ENCODE results near the gene TMEM125.

The TMEM125 gene

DNA sequence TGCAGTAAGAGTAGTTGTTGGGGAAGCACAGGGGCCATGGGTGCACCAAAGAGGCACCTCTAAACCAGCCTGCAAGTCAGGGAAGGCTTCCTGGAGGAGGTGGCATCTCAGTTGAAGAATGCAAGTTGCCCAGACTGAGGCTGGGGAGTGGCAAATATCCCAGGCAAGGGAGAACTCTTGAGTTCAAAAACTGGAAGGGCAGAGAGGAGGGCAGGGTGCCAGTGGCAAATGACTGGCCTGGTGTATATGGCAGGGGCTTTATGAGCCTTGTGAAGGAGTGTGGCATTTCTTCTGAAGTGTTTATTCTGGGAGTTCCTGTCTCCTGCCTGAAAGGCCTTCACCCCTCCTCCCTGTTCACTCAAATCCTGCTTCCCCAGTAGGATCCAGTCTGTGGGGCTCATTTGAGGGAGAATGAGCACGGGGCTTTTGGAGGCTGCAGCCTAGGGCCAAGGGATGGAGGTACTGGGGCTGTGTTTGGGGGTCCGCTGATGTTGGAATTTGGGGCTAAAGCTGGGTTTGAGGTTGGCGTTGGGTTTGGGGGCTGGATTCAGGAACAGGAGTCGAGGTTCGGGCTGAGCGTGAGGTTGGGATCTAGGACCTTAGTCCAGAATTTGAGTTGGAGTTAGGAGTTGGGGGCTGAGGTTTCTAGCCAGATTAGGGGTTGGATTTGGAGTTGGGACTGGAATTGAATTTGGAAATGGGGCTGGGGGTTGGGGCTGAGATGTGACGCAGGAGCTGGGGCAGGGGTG lies at the start of gene TMEM125:
Gene TMEM125, plus strand, starts transcription at position 357 of the 749 bp plus-strand sequence. CDS start 2,740 bp downstream, outside the sequence.
- no peak for DNase-seq (ENCODE audit: low read depth in 2 of 2)

DNA sequence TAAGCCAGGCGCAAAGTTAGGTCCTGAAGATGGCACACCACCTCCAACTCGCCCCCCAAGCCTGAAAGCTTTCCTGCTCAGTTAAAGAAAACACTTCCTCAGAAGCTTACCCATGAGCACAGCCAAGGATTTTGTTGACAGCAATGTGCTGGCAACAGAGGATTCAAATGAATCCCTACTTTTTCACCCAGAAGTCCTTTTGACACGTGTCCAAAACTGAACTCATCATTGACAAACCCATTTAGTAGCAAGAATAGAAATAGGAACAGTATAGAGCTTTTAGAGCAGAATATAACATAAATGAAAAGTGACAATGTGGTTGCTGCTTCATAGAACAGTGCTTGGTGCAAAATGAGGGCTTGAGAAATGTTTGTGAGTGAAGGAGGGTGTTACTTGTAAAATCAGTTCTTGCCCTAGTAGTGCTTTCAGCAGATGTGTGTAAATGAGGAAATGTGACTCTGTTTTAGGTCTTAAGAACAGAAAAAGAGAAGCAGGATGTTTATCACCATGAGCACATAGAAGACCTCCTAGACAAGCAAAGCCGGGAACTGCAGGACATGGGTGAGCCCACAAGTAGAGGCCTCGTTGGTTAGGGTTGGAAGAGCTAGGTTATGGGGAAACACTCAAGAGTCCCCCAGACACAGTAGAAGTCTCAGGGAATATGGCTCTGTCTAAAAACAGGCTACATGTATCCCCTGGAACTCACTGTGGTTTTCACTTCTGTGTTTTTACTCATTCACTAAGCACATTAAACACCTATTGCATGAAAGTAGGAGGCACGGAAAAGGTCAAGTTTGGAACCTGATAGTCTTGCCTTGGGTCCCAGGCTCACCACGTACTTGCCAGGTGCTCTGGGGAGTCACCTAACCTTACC lies 48.6 kb upstream of the TMEM125 start:
- no peak for DNase-seq (ENCODE audit: low read depth in 2 of 2)

DNA sequence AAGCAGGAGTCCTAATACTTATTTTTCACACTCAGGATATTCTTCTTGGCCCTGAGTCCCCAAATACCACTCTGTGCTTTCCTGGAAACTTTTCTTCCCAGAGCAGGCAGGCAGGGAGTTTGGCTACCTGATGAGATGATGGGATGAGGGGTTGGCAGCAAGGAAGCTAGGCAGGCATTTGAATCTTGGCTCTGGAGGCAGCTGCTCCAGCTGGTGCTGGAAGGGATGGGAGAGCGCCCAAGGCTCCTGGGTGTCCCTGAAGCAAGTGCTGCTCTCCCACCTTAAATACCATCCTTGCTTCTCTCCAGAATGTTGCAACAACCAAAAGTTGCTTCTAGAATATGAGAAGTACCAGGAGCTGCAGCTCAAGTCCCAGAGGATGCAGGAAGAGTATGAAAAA lies 48.0 kb upstream of the TMEM125 start:
- DNase-seq (ENCODE audit: low read depth in 2 of 2) = no peak

DNA sequence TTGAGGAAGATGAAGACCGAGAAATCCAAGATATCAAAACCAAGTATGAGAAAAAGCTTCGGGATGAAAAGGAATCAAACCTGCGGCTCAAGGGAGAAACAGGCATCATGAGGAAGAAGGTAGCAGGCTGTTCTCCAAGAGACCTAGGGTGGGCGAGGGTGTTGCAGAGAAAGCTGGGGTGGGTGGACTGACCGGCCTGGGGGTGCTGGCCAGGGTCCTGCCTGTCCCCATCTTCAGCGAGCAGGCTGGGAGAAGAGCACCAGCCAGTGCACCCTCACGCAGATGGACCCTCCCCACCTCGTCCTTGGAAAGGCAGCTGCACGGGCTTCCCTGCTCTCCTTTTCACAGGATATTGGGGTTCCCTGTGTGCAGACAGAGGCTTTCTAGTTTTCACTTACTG lies 46.9 kb upstream of the TMEM125 start:
- DNase-seq (ENCODE audit: low read depth in 2 of 2) = no peak

DNA sequence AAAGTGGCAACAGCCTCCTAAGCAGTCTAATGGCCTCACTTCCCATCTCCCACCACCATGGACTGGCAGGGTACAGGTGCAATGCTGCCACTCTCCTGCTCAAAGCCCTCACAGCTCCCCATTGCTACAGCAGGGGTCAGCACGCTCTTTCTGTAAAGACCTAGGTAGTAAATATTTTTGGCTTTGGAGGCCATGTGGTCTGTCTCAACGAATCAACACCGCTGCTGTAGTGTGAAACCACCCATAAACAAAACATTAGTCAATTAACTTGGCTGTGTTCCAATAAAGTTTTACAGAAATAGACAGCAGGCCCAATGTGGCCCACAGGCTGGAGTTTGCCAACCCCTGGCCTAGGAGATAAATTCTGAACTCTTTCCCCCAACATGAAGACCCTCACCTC lies 44.6 kb upstream of the TMEM125 start:
- no peak for DNase-seq (ENCODE audit: low read depth in 2 of 2)

DNA sequence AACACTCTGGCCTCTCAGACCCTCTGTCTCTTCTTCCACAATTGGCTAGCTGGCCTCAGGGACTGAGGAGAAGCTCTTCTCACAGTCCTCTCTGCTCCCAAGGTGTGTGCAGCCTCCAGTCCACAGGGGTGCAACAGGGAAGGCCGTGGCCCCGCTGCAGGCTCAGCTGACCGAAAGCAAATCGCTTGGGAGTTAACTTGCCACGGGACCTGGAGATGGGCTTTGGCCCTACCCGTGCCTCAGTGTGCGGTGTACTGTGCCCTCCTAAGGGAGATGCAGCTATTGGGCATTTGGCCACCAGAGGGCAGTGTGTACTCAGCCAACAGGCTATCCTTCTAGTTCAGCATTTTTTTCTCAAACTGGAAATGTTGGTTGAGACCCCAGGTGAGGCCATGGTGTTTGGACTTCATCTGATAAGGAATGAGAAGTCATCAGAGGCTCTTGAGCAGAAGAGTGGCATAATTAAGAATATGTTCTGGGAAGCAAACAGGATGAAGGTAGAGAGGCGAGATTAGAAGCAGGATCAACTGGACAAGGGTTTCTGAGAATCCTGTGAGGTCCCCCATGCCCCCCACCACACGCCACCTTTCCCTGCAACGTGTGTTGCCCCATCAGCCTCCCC lies 42.5 kb upstream of the TMEM125 start:
- DNase-seq (ENCODE audit: low read depth in 2 of 2) = peak; percentile 71 to 86

DNA sequence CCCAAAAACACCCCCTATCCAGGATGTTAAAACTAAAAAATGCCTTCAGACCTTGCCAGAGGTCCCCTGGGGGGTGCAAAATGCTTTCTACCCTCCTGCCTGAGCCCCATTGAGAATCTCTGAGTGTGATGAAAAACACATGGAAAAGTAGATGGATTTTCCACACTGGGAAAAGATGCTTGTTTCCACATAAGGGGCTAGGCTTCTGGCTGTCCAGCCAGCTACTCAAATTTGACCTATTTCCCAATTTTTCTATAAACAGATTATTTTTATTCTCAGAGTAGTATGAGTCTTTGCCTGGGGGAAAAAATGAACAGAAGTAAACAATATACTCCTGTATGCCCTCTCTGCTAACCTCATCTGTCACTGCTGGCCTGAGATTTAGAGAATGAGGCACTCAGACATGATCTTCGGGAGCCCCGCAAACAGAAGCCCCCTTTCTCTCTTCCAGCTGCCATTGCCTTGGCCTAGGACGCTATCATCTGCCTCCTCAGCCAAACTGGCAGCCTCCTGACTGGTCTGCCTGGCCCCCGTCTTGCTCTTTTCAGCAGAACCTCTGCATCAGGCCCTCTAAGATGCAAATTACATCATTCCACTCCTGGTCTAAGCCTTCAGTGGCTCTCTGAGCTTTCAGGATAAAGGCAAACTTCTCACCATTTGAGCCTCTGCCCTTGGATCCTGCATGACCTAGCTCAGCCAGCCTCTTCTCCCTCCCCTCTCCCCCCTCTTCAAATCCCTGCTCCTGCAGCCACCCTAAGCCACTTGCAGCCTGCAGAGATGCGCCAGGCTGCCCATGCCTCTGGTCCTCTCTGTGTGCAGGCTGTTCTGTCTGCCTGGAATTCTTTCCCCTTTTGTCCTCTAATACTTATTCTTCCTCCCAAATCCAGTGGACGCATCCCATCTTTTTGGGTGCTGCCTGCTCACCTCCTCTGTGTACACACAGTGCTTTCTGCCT lies 39.7 kb upstream of the TMEM125 start:
- no peak for DNase-seq (ENCODE audit: low read depth in 2 of 2)

DNA sequence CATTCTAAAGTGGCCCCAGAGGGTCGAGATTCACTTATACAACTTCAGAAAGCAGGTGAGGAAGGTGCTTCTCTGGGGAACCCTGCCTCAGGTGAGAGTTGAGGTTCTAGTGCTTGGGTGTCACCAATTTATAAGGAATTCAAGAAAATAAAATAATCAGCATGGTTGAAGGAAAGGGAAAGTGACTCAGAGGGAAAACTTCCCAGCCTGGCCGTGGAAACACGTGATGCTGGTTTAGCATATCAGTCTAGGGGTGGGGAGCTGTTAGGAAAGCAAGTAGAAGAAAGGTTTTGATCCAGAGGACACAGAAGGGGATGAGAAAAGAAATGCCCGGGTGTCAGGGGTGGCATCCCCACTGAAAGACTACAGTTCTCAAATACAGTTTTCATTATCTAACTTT lies 37.7 kb upstream of the TMEM125 start:
- no peak for DNase-seq (ENCODE audit: low read depth in 2 of 2)

DNA sequence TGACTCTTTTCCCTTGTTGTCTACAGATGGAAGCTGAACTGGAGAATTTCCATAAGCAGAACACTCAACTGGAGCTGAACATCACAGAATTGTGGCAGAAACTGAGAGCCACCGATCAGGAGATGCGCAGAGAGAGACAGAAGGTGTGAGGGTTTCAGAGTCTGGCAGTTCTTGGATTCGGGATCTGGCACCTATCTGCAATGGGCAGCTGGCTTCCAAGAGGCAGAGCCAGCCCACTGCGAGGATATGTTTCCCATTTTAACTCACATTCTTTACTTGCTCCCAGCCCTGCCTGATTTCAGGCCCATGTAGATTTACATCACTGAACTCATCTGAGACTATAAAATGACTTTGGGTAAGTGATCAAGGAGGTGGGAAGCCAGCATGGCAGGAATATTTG lies 37.3 kb upstream of the TMEM125 start:
- DNase-seq (ENCODE audit: low read depth in 2 of 2) = no peak

DNA sequence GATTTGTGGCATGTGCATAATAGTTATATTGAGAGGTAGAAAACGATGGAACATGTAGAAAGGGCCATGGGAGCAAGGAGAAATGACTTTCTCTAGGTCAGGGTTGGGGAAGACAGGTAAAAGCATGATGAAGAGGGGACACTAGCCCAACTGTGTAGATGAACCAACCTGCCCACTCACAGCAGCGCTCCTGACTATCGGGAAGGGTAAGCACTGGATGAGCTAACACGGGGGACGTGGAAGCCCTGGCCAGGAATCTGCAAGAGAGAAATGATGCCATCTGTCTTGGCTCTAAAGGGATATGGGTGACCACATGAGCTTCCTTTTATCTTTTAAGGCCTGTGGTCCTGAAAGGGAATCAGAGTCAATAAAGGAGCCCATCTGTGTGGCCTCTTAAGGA lies 36.2 kb upstream of the TMEM125 start:
- DNase-seq (ENCODE audit: low read depth in 2 of 2) = no peak

DNA sequence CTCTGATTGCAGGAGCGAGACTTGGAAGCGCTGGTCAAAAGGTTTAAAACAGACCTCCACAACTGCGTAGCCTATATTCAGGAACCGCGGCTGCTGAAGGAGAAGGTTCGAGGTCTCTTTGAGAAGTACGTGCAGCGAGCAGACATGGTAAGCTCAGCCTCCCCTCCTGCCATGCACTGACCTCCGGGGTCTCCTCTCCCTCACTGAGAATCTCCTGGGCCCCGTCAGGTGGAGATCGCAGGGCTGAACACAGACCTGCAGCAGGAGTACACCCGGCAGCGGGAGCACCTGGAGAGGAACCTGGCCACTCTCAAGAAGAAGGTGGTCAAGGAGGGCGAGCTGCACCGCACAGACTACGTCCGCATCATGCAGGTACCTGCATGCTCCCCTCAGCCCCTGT lies 35.5 kb upstream of the TMEM125 start:
- no peak for DNase-seq (ENCODE audit: low read depth in 2 of 2)

DNA sequence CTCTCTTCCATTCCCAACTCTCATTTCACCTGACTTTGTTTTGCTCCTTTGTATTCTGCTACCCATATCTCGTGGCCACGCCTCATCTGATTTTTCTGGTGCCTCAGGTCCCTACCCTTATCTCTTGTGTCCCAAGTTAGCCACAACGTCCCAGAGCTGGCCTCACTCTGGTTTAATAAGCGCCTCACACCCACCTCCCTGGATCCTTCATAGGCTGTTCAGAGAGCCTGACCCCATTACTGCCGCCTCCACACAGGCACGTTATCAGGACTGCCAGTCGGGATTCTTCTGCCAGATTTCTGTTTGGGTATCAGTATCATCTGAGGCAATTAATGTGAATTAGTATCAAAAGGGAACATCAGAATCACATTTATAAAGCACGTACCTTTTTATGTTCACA lies 34.7 kb upstream of the TMEM125 start:
- DNase-seq (ENCODE audit: low read depth in 2 of 2) = no peak

DNA sequence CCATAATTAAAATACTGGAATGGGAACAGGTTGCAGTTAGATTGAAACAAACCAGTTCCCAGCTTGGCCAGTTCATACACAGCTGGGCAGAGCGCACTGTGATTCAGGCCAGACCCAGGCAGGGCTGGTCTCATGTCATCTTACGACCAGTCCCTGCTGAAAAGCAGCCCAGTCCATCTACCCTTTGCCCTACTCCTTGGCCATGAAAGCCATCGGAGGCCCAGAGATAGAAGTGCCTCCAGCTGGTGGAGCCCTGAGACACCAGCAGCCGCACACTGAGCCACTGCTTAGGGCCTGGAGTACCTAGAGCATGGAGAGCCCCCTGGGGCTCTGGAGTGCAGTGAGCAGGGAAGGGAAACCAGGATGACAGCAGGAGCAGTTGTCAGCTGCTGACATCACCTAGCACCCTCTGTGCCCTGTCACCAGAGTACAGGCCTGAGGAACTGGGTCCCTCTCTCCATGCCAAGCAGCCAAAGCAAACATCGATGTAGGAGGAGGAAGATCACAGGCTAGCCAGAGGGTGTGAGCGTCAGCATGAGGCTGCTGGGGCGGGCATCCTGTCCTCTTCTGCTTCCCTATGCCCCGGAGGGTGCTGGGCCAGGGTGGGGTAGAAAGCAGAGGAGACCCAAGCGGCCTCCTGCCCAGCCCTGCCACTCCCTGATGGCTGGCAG lies 34.2 kb upstream of the TMEM125 start:
- DNase-seq (ENCODE audit: low read depth in 2 of 2) = no peak

DNA sequence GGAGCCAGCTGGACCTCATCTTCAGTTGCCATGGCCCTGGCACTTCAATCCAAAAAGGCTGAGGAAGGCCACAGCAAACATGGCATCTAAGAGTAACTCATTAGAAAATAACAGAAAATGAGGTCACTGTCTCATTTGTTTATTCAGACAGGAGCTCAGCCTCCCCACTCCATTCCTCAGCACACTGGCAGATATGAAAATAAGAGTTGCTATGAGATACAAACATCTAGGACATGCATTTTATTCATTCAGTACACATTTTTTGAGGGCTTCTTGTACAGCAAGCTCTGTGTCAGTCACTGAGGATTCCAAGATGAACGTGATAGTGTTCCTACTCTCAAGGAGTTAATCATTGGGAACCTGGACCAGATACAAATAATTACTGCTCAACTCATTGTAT lies 32.7 kb upstream of the TMEM125 start:
- DNase-seq (ENCODE audit: low read depth in 2 of 2) = no peak

DNA sequence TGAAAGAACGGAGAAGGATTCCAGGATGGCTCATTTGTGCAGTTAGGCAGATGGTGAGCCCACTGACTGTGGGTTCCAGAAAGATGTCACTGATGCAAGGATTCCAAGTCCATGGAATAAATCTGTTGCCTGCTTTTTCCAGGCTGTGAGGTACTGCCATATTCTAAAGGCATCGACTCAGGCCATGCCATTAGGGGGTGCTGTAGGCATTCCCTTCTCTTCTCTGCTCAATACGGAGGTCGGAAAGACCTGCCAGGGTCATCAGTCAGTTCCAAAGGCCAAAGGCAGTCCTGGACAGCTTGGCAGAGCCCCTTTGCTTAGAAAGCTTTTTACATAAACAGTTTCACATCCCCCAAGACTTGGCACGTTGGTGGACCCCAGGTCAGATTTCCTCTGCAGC lies 31.7 kb upstream of the TMEM125 start:
- DNase-seq (ENCODE audit: low read depth in 2 of 2) = no peak

DNA sequence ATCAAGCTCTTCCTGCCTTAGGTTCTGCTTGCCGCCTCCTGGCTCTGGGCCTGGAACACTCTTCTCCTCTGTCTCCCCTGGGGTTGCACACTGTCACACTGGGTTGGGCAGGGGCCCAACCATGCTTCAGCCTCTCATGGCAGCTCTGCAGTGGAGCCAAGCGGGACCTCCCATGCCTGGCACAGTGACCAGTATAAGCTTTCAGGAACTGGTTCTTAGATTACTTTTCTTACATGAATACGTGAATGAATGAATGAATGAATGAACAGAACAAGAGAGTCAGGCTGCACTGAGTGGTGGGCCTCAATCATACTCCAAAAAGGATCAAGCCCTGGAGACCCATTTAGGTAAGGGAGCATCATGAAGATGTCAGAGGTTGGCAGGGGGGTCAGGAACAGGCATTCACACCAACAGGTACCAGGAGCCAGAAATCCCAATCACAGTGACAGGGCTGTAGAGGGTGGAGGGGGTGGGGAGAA lies 30.8 kb upstream of the TMEM125 start:
- no peak for DNase-seq (ENCODE audit: low read depth in 2 of 2)

DNA sequence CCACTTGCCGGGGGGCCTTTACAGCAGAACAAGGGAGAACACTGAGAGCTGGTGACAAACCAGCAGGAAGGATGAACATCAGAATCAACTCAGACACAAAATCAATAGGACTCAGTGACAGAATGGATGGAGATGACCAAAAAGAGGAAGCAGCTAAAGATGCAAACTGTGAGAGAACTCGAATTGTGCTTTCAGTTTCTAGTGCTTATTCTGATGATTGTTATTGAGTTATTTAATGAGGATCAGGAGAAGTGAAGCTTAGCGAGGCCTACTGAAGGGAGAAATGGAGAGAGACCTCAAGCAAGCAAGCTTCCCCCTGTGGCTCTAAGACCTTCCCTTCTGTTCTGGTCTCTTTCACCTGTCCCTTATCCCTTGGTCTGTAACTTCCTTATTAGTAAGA lies 30.3 kb upstream of the TMEM125 start:
- no peak for DNase-seq (ENCODE audit: low read depth in 2 of 2)

DNA sequence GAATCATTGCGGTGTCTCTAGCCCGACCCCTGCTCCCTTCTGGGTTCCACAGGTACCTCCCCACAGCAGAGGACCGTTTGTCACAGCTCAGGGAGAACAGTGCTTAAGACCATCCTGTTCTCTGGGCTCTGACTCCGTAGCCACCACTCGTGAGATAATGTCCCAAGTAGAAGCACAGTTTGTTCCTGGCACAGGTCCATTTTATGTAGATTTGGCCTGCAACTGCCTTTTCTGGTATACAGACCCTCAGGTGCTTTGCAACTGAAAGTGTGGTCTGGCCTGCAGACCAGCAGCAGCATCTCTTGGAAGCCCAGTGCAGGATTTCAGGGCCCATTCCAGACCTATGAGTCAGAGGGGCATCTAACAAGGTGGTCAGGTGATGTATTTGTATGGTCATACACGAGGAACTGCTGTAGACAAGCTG lies 28.4 kb upstream of the TMEM125 start:
- DNase-seq (ENCODE audit: low read depth in 2 of 2) = no peak

DNA sequence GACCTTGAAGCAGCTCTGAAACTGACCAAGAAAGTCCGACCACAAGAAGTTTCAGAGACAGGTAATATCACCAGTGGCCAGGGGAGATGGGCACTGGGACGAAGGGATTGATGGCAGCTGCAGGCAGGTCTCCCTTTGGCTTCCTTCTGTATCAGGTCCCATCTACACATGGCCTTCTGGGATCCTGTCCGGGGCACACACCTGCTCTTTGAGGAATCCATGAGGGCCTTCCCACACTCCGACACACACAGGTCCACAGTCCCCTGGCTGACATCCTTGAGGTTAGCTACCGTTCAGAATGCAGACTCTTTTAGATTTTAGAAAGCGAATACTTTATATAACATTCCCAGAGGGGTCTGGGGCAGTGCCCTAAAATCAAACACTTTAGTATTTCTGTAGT lies 26.5 kb upstream of the TMEM125 start:
- DNase-seq (ENCODE audit: low read depth in 2 of 2) = no peak

DNA sequence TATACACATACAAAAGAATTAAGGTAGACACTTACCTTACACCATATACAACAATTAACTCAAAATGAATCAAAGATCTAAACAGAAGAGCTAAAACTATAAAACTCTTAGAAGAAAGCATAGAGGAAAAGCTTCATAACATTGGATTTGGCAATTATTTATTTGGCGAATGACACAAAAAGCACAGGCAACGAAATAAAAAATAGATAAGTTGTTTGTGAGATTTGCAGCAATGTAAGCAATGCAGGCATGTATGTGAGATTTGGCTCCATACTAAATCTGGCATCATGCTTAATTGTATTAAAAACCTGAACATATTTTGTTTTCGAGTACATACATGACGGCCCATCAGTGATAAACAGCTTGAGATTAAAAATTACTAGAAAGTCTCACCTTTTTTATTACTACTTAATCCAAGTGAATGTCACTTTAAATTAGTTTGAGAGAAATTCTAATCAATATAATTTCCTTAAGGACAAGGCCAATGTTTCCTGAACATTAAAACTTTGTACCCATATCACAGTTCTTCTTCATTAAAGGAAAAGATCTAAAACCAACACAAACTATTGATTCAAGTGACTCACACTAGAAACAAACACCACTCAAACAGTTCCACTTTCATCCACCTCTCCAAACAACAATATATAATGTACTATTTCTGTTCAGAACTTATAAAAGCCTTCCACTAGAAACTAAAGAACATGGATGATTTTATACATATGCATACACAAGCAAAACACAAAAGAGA lies 23.1 kb upstream of the TMEM125 start:
- DNase-seq (ENCODE audit: low read depth in 2 of 2) = no peak
